NCI-H2029 treated with DMSO at 0.1 percent for 48 hours (cell line): Measurements from ENCODE around the gene PCDHB7.
"Not testable (repeated sequence)": the region's sequence is repeated elsewhere in the genome, so short reads cannot be mapped to it uniquely, and the experiment has no call there.

Experiments used
- DNase-seq: peaks from one replicate; lab custom pipeline; 2025; lab: John Stamatoyannopoulos, UW

PCDHB7 gene

DNA sequence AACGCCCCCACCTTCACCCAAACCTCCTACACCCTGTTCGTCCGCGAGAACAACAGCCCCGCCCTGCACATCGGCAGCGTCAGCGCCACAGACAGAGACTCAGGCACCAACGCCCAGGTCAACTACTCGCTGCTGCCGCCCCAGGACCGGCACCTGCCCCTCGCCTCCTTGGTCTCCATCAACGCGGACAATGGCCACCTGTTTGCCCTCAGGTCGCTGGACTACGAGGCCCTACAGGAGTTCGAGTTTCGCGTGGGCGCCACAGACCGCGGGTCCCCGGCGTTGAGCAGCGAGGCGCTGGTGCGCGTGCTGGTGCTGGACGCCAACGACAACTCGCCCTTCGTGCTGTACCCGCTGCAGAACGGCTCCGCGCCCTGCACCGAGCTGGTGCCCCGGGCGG is 52.4 kb downstream of the PCDHB7 start:
- DNase-seq, result not testable (repeated sequence)

- DNase-seq, result not testable (repeated sequence)
Measured at GRCh38 chr5:141225421-141225820, 53.0 kb downstream of the PCDHB7 start.
